ENCODE results near the gene CFAP74. TPM values are rescaled to one million over a fixed set of nuclear protein-coding genes. Genes with fewer than 3 reads are reported as not detected.
A peak's percentile ranks its signal among the peaks of the same experiment; 100 is the strongest.

Gene CFAP74
- total RNA-seq, 3 donors from 2014 or later (not counting 1 experiment from before 2014, with no cell fraction given), result not detected

- Mint-ChIP-seq H3K4me3 (no peak overlapping the region), H3K4me1 (peaks cover 10% of the 10 kb centered on the region in 2 donors), H3K9me3 (no peaks in the 10 kb centered on the region), H3K27me3 (ENCODE audit: low read depth in 2 of 2) (peaks cover 0 to 4% of the 10 kb centered on the region in 2 donors), H3K27ac (no peak overlapping the region), H3K36me3 (no peaks in the 10 kb centered on the region)
- DNase-seq (no peak), ATAC-seq (no peak)
- Histone ChIP-seq H3K27ac (ENCODE audit: low read length) (no peak overlapping the region), H3K36me3 (ENCODE audit: control insufficient read depth, insufficient read depth, low read length) (no peaks in the 10 kb centered on the region), H3K4me1 (ENCODE audit: control insufficient read depth, insufficient read depth, low read length) (peaks cover 23% of the 10 kb centered on the region), H3K4me3 (ENCODE audit: low read length) (no peak overlapping the region), H3K27me3 (ENCODE audit: control insufficient read depth, insufficient read depth, low read length) (no peaks in the 10 kb centered on the region), H3K9me3 (ENCODE audit: control insufficient read depth, insufficient read depth, low read length) (no peaks in the 10 kb centered on the region)
- intact Hi-C loops (cut with micrococcal nuclease), result no loop called here
- WGBS (ENCODE audit: insufficient coverage), result 91% methylated on average over 13 of the region's 13 CpGs
- TF ChIP-seq CTCF (IDR thresholded peaks at IDR 0.05), result no peak
These were observed 92.1 kb downstream of the CFAP74 start for GRCh38 chr1:1911350-1912041.

- H3K4me3 ChIP-seq (ENCODE audit: low read length), result no peak overlapping the region
- Mint-ChIP-seq H3K27ac (peak overlapping the region; percentile 85 to 90), H3K4me3 (peak overlapping the region; percentile 78), H3K36me3 (no peaks in the 10 kb centered on the region), H3K9me3 (no peaks in the 10 kb centered on the region), H3K4me1 (peaks cover 16% of the 10 kb centered on the region in 2 donors), H3K27me3 (ENCODE audit: low read depth in 2 of 2) (peaks cover 0 to 4% of the 10 kb centered on the region in 2 donors)
- peaks cover 30% of the 10 kb centered on the region for H3K4me1 ChIP-seq (ENCODE audit: control insufficient read depth, insufficient read depth, low read length)
- H3K27ac ChIP-seq (ENCODE audit: low read length), result no peak overlapping the region
- TF ChIP-seq CTCF (IDR thresholded peaks at IDR 0.05), result no peak
- WGBS (ENCODE audit: insufficient coverage), result 95% methylated on average over 22 of the region's 22 CpGs
- DNase-seq (no peak), ATAC-seq (no peak)
- no peaks in the 10 kb centered on the region for H3K36me3 ChIP-seq (ENCODE audit: control insufficient read depth, insufficient read depth, low read length)
- intact Hi-C loops (cut with micrococcal nuclease), result no loop called here
- no peaks in the 10 kb centered on the region for H3K27me3 ChIP-seq (ENCODE audit: control insufficient read depth, insufficient read depth, low read length)
- no peaks in the 10 kb centered on the region for H3K9me3 ChIP-seq (ENCODE audit: control insufficient read depth, insufficient read depth, low read length)
These were observed 92.8 kb downstream of the CFAP74 start for GRCh38 chr1:1910651-1911331.

GRCh38 chr1:1910033-1910465 is 93.5 kb downstream of the CFAP74 start:
- Mint-ChIP-seq H3K36me3 (no peaks in the 10 kb centered on the region), H3K4me3 (peak overlapping the region; percentile 78), H3K27ac (peak overlapping the region; percentile 85 to 90), H3K9me3 (no peaks in the 10 kb centered on the region), H3K27me3 (ENCODE audit: low read depth in 2 of 2) (peaks cover 0 to 4% of the 10 kb centered on the region in 2 donors), H3K4me1 (peaks cover 16% of the 10 kb centered on the region in 2 donors)
- Histone ChIP-seq H3K27ac (ENCODE audit: low read length) (no peak overlapping the region), H3K9me3 (ENCODE audit: control insufficient read depth, insufficient read depth, low read length) (no peaks in the 10 kb centered on the region), H3K36me3 (ENCODE audit: control insufficient read depth, insufficient read depth, low read length) (no peaks in the 10 kb centered on the region), H3K4me1 (ENCODE audit: control insufficient read depth, insufficient read depth, low read length) (peaks cover 30% of the 10 kb centered on the region), H3K27me3 (ENCODE audit: control insufficient read depth, insufficient read depth, low read length) (no peaks in the 10 kb centered on the region), H3K4me3 (ENCODE audit: low read length) (no peak overlapping the region)
- no peak for DNase-seq
- intact Hi-C loops (cut with micrococcal nuclease), result no loop called here
- no peak for TF ChIP-seq CTCF (IDR thresholded peaks at IDR 0.05)
- ATAC-seq, result no peak
- 90% methylated on average over 5 of the region's 6 CpGs for WGBS (ENCODE audit: insufficient coverage)
